Neutrophil (primary cell): ENCODE measurements around the gene NRXN2.

Experiments
- H3K27ac ChIP-seq: fragments of 200-600 bp; sonication (generic); 2 replicates; pipeline ENCODE4 v1.5.1; 2016; ENCODE audit warnings: mild to moderate bottlenecking, moderate library complexity
- H3K27me3 ChIP-seq: fragments of 200-600 bp; sonication (generic); 2 replicates; pipeline ENCODE4 v1.6.0; 2016; ENCODE audit warnings: mild to moderate bottlenecking
- H3K36me3 ChIP-seq: fragments of 200-600 bp; sonication (generic); 2 replicates; pipeline ENCODE4 v1.5.1; 2017
- H3K4me1 ChIP-seq, 2 experiments: fragments of 200-600 bp in 1 of 2; sonication (generic) in 1 of 2; 1 replicate in 1 of 2; 2 replicates in 1 of 2; pipeline versions ENCODE4 v1.5.1 to v1.6.1; 2013 to 2016; ENCODE audit warnings: low read depth in 1 of 2, low read length in 1 of 2, mild to moderate bottlenecking in 1 of 2, moderate library complexity in 1 of 2; ENCODE audit not compliant: control insufficient read depth in 1 of 2, insufficient read depth in 1 of 2
- H3K4me3 ChIP-seq, 2 experiments: fragments of 200-600 bp in 1 of 2; sonication (generic) in 1 of 2; 1 replicate in 1 of 2; 2 replicates in 1 of 2; pipeline ENCODE4 v1.5.1; 2013 to 2016; ENCODE audit warnings: low read depth in 1 of 2, low read length in 1 of 2, mild to moderate bottlenecking in 1 of 2, moderate library complexity in 1 of 2
- H3K9me3 ChIP-seq: fragments of 200-600 bp; sonication (generic); 2 replicates; pipeline ENCODE4 v1.5.1; 2016
- TF ChIP-seq, protein P1 (sequence below): fragments of 200-600 bp; sonication (generic); IDR thresholded peaks from 2 replicates; pipeline ENCODE4 v1.5.1; 2016; ENCODE audit warnings: antibody characterized with exemption

NRXN2 gene

DNA sequence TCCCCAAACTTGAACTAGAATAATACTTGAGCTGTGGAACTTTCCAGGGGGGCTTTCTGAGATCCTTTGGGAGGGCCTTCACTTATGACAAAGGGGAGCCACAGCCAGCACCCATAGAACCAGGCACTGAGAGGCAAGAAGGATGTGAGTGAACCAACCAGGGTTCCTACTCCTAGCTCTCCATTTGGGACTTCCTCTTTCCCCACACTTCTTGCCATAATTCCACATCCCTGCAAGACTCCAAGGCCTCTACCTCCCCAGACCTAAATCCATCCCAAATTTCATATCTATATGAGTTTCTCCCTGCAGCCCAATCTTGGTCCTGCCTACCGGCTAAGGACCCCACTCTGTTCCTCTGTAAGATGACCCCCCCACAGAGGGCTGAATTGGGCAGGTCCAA lies 31.5 kb downstream of the NRXN2 start:
- Histone ChIP-seq H3K27ac (no peak overlapping the region), H3K27me3 (peaks cover 38% of the 10 kb centered on the region), H3K4me1 (peaks cover 7% of the 10 kb centered on the region in 2 experiments)

DNA sequence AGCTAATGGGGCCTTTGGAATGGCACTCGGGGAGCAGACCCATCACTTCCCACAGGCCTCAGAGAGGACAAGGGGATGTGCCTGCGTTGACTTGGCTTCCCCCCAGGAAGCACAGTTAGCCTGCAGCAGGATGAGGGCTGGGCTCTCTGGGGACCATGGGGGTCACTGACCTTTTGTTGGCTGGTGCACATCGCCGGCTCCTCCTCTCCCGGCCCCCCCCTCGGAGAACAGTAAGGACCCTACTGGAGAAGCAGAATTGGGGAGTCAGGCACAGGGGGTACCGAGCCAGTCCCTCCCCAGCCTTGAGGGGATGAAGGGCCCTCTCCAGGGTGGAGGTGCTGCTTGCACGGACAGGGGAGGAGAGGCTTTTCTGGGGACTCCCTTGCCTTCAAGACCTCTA lies 32.8 kb downstream of the NRXN2 start:
- H3K36me3 ChIP-seq, result no peaks in the 10 kb centered on the region

More for the DNA sequence above, 31.5 kb downstream of the NRXN2 start:
- Histone ChIP-seq H3K9me3 (no peaks in the 10 kb centered on the region), H3K36me3 (no peaks in the 10 kb centered on the region), H3K4me3 (no peak overlapping the region)
- TF ChIP-seq, protein P1, sequence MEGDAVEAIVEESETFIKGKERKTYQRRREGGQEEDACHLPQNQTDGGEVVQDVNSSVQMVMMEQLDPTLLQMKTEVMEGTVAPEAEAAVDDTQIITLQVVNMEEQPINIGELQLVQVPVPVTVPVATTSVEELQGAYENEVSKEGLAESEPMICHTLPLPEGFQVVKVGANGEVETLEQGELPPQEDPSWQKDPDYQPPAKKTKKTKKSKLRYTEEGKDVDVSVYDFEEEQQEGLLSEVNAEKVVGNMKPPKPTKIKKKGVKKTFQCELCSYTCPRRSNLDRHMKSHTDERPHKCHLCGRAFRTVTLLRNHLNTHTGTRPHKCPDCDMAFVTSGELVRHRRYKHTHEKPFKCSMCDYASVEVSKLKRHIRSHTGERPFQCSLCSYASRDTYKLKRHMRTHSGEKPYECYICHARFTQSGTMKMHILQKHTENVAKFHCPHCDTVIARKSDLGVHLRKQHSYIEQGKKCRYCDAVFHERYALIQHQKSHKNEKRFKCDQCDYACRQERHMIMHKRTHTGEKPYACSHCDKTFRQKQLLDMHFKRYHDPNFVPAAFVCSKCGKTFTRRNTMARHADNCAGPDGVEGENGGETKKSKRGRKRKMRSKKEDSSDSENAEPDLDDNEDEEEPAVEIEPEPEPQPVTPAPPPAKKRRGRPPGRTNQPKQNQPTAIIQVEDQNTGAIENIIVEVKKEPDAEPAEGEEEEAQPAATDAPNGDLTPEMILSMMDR, result no peak

DNA sequence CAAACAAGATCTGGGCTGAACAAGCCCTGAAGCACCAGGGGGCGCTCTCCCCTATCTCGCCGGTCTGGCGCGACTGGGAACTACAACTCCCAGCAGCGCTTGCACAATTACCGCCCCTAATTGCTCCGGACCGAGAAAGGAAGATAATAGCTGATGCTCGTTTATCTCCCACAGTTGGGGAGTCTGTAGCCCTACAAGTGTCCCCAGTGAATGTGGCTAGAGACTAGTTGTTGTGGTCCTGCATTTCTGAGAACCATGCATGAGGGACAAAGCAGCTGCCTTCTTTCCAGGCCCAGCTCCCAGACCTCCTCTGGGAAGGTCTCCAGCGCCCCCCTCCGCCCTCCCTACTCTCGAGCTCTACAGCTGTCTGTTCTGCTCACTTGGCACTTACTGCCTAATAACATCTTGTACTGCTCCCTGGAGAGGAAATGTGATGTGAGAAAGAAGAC lies 34.4 kb downstream of the NRXN2 start:
- no peak overlapping the region for H3K27ac ChIP-seq
- peaks cover 22% of the 10 kb centered on the region for H3K27me3 ChIP-seq
- H3K4me1 ChIP-seq, result peaks cover 7% of the 10 kb centered on the region in 2 experiments

More for the DNA sequence above, 32.8 kb downstream of the NRXN2 start:
- Histone ChIP-seq H3K4me1 (peaks cover 7% of the 10 kb centered on the region in 2 experiments), H3K9me3 (no peaks in the 10 kb centered on the region), H3K27me3 (peaks cover 38% of the 10 kb centered on the region), H3K27ac (no peak overlapping the region), H3K4me3 (no peak overlapping the region)
- TF ChIP-seq, protein P1, result no peak

DNA sequence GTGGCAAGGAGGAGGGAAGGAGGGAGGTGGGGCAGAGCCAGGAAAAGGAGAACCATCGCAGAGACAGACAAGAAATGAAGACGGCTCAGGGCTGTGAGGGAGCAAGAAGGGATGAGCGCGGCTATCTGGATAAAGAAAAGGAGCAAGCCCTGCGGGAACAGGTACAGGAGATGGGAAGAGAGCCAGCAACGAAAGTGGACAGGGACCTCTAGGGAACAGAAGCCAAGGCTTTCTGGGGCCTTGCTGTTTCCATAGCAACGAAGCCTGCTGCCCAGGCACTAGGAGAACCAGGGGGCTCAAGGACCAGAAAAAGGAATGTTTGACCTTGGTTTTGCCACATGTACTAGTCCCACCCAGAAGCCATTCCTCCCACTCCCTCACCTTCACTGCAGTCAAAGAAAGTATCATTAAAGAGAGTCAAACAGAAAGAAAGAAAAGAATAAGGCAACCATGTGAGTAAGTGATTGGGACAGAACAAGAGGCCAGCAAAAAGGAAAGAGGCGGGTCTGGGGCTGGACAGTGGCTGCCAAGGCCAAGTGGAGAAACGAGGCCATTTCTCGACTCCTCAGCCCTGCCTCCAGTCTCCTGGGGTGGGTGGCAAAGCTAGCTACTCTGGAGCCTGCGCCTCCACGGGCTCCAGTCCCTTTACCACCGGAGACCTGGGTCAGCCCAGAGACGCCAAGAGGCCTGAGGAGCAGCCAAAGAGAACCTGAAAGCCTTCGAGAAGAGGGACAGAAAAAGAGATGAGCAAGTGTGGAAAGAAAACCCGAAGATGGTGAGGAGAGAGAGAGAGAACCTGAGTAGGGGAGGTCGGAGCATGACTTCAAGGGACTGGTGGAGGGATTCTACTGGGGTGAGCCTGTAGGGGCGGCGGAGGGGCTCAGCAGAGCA lies 35.1 kb downstream of the NRXN2 start:
- Histone ChIP-seq H3K9me3 (no peaks in the 10 kb centered on the region), H3K36me3 (no peaks in the 10 kb centered on the region), H3K4me3 (peak overlapping the region in 1 of 2 experiments; percentile 48), H3K27me3 (peaks cover 19% of the 10 kb centered on the region), H3K4me1 (peaks cover 7% of the 10 kb centered on the region in 2 experiments), H3K27ac (no peak overlapping the region)
- TF ChIP-seq, protein P1, result no peak

More for the DNA sequence above, 34.4 kb downstream of the NRXN2 start:
- no peaks in the 10 kb centered on the region for H3K36me3 ChIP-seq
- peak overlapping the region; percentile 32 to 48 for H3K4me3 ChIP-seq
- H3K9me3 ChIP-seq, result no peaks in the 10 kb centered on the region
- TF ChIP-seq, protein P1, result peak; percentile 80

DNA sequence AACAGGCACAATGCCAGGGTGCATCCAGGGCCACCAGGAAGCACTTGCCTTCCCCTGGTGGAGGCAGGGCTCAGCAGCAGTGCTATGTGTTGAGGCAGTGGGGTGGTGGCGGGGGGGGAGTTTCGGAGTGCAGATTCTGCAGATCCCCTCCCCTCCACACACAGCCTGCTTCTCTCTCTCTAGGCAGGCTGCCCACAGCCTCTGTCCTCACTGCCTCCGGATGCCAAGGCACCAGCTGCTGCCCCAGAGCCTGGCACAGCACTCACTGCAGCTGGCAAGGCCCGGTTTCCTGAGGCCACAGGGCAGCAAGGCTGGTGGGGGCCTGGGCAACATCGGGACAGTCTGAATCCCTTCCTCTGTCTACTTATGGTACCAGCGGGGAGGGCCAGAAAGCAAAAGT lies 35.8 kb downstream of the NRXN2 start:
- Histone ChIP-seq H3K27ac (no peak overlapping the region), H3K9me3 (no peaks in the 10 kb centered on the region), H3K4me3 (no peak overlapping the region), H3K27me3 (peaks cover 14% of the 10 kb centered on the region), H3K4me1 (peaks cover 7% of the 10 kb centered on the region in 2 experiments), H3K36me3 (no peaks in the 10 kb centered on the region)
- TF ChIP-seq, protein P1, result no peak
